PC-9 (cell line): ENCODE data around the gene MT1E.

Experiments
- CTCF ChIP-seq: fragments of 200-600 bp; sonication (generic); conservative IDR thresholded peaks from 2 replicates; pipeline ENCODE4 v1.6.1; 2017; ENCODE audit warnings: mixed run types, antibody characterized with exemption, mild to moderate bottlenecking, moderate library complexity
- EZH2 ChIP-seq: fragments of 200-600 bp; sonication (generic); IDR thresholded peaks from 2 replicates; pipeline ENCODE4 v1.8.0; 2017; ENCODE audit warnings: antibody characterized with exemption, low read depth

GRCh38 chr16:56607675-56608042 lies 17.9 kb upstream of the MT1E start:
- no peak for TF ChIP-seq CTCF
- no peak for TF ChIP-seq EZH2
